ENCODE data around the gene KLK11. TPM values are rescaled to one million over a fixed set of nuclear protein-coding genes. Genes with fewer than 3 reads are reported as not detected.

The KLK11 gene
- total RNA-seq, 1 donor from 2014 or later, result not detected

GRCh38 chr19:51059715-51060114 is 33.3 kb upstream of the KLK11 start:
- no peak for DNase-seq (ENCODE audit: low spot score)
- TF ChIP-seq, protein P1, sequence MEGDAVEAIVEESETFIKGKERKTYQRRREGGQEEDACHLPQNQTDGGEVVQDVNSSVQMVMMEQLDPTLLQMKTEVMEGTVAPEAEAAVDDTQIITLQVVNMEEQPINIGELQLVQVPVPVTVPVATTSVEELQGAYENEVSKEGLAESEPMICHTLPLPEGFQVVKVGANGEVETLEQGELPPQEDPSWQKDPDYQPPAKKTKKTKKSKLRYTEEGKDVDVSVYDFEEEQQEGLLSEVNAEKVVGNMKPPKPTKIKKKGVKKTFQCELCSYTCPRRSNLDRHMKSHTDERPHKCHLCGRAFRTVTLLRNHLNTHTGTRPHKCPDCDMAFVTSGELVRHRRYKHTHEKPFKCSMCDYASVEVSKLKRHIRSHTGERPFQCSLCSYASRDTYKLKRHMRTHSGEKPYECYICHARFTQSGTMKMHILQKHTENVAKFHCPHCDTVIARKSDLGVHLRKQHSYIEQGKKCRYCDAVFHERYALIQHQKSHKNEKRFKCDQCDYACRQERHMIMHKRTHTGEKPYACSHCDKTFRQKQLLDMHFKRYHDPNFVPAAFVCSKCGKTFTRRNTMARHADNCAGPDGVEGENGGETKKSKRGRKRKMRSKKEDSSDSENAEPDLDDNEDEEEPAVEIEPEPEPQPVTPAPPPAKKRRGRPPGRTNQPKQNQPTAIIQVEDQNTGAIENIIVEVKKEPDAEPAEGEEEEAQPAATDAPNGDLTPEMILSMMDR (IDR thresholded peaks at IDR 0.05; ENCODE audit: unreplicated experiment), result no peak
- Mint-ChIP-seq H3K27ac (ENCODE audit: unreplicated experiment) (no peak overlapping the region), H3K4me1 (ENCODE audit: unreplicated experiment) (no peaks in the 10 kb centered on the region), H3K4me3 (ENCODE audit: unreplicated experiment) (no peak overlapping the region), H3K9me3 (ENCODE audit: unreplicated experiment) (no peaks in the 10 kb centered on the region), H3K36me3 (ENCODE audit: low read depth, unreplicated experiment) (no peaks in the 10 kb centered on the region), H3K27me3 (ENCODE audit: unreplicated experiment) (peaks cover 8% of the 10 kb centered on the region)

DNA sequence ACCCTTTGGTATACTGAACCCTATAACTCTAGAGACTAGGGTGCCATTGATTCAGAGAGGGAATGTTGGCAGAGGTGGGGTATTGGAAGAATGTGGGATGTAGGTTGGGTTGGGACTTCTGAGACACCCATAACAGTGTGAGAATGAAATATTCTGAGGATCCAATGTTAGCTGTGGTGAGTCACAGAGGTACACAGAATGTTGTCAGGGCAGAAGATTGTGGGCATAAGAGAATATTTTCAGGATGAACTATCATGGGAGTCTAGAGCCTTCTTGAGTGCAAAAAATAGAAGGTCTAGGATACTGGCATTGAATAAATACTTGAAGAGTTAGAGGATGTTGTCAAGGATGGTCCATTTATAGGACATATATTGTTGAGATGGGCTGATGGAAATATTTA is 29.4 kb upstream of the KLK11 start:
- TF ChIP-seq, protein P1 (IDR thresholded peaks at IDR 0.05; ENCODE audit: unreplicated experiment), result no peak
- no peaks in the 10 kb centered on the region for H3K9me3 Mint-ChIP-seq (ENCODE audit: unreplicated experiment)
- H3K4me3 Mint-ChIP-seq (ENCODE audit: unreplicated experiment), result no peak overlapping the region
- H3K4me1 Mint-ChIP-seq (ENCODE audit: unreplicated experiment), result no peaks in the 10 kb centered on the region
- H3K27ac Mint-ChIP-seq (ENCODE audit: unreplicated experiment), result no peak overlapping the region
- no peak for DNase-seq (ENCODE audit: low spot score)
- H3K27me3 Mint-ChIP-seq (ENCODE audit: unreplicated experiment), result peaks cover 6% of the 10 kb centered on the region
- no peaks in the 10 kb centered on the region for H3K36me3 Mint-ChIP-seq (ENCODE audit: low read depth, unreplicated experiment)

GRCh38 chr19:51047031-51047335 is 20.6 kb upstream of the KLK11 start:
- H3K36me3 Mint-ChIP-seq (ENCODE audit: low read depth, unreplicated experiment), result no peaks in the 10 kb centered on the region
- peaks cover 6% of the 10 kb centered on the region for H3K27me3 Mint-ChIP-seq (ENCODE audit: unreplicated experiment)
- peaks cover 16% of the 10 kb centered on the region for H3K4me1 Mint-ChIP-seq (ENCODE audit: unreplicated experiment)
- peak overlapping the region; percentile 94 for H3K27ac Mint-ChIP-seq (ENCODE audit: unreplicated experiment)
- no peak overlapping the region for H3K4me3 Mint-ChIP-seq (ENCODE audit: unreplicated experiment)
- TF ChIP-seq, protein P1 (IDR thresholded peaks at IDR 0.05; ENCODE audit: unreplicated experiment), result no peak
- no peaks in the 10 kb centered on the region for H3K9me3 Mint-ChIP-seq (ENCODE audit: unreplicated experiment)
- no peak for DNase-seq (ENCODE audit: low spot score)

DNA sequence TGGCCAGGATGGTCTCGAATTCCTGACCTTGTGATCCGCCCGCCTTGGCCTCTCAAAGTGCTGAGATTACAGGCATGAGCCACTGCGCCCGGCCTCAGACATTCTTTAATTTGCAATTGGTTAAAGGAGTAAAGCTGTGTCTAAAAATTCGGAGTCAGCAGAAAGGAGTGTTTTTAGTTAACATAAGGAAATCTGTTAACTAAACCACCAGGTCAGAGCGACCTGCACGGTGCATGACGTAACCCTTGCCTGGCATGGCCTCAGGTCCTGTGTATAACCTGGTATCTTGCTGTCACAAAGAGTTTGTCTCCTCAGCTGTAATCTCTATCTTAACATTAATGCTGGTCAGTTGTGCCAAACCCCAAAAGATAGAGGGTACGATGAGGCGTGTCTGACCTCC is 17.9 kb upstream of the KLK11 start:
- Mint-ChIP-seq H3K4me3 (ENCODE audit: unreplicated experiment) (no peak overlapping the region), H3K27ac (ENCODE audit: unreplicated experiment) (no peak overlapping the region), H3K36me3 (ENCODE audit: low read depth, unreplicated experiment) (no peaks in the 10 kb centered on the region), H3K27me3 (ENCODE audit: unreplicated experiment) (peaks cover 6% of the 10 kb centered on the region), H3K4me1 (ENCODE audit: unreplicated experiment) (peaks cover 16% of the 10 kb centered on the region), H3K9me3 (ENCODE audit: unreplicated experiment) (no peaks in the 10 kb centered on the region)
- TF ChIP-seq, protein P1 (IDR thresholded peaks at IDR 0.05; ENCODE audit: unreplicated experiment), result no peak
- no peak for DNase-seq (ENCODE audit: low spot score)

- H3K36me3 Mint-ChIP-seq (ENCODE audit: low read depth, unreplicated experiment), result no peaks in the 10 kb centered on the region
- H3K9me3 Mint-ChIP-seq (ENCODE audit: unreplicated experiment), result no peaks in the 10 kb centered on the region
- H3K27me3 Mint-ChIP-seq (ENCODE audit: unreplicated experiment), result peaks cover 6% of the 10 kb centered on the region
- no peak overlapping the region for H3K27ac Mint-ChIP-seq (ENCODE audit: unreplicated experiment)
- no peak overlapping the region for H3K4me3 Mint-ChIP-seq (ENCODE audit: unreplicated experiment)
- peaks cover 16% of the 10 kb centered on the region for H3K4me1 Mint-ChIP-seq (ENCODE audit: unreplicated experiment)
- no peak for DNase-seq (ENCODE audit: low spot score)
- TF ChIP-seq, protein P1 (IDR thresholded peaks at IDR 0.05; ENCODE audit: unreplicated experiment), result no peak
Measured at GRCh38 chr19:51043497-51043896, 17.1 kb upstream of the KLK11 start.
